Raji (cell line): Measurements from ENCODE around the gene RCAN1.

Experiments
- POLR2A ChIP-seq: IDR thresholded peaks from 2 replicates; pipeline ENCODE4 v1.6.1; 2011; ENCODE audit warnings: low read depth, low read length, control low read depth; ENCODE audit not compliant: insufficient read depth

Gene RCAN1

GRCh38 chr21:34593954-34594531 is 20.9 kb downstream of the RCAN1 start:
- no peak for TF ChIP-seq POLR2A

- no peak for TF ChIP-seq POLR2A
Measured at GRCh38 chr21:34593423-34593822, 21.5 kb downstream of the RCAN1 start.

GRCh38 chr21:34592120-34592955 is 22.6 kb downstream of the RCAN1 start:
- no peak for TF ChIP-seq POLR2A

- TF ChIP-seq POLR2A: no peak
Measured at GRCh38 chr21:34590520-34590919, 24.4 kb downstream of the RCAN1 start.

- no peak for TF ChIP-seq POLR2A
Measured at GRCh38 chr21:34589511-34590282, 25.2 kb downstream of the RCAN1 start.

GRCh38 chr21:34583926-34584563 is 30.9 kb downstream of the RCAN1 start:
- no peak for TF ChIP-seq POLR2A

- TF ChIP-seq POLR2A: no peak
Measured at GRCh38 chr21:34582506-34583150, 32.3 kb downstream of the RCAN1 start.

GRCh38 chr21:34580181-34580700 is 34.7 kb downstream of the RCAN1 start:
- no peak for TF ChIP-seq POLR2A

- TF ChIP-seq POLR2A: no peak
Measured at GRCh38 chr21:34579411-34579810, 35.5 kb downstream of the RCAN1 start.

- TF ChIP-seq POLR2A: no peak
Measured at GRCh38 chr21:34576041-34576511, 38.8 kb downstream of the RCAN1 start.

- no peak for TF ChIP-seq POLR2A
Measured at GRCh38 chr21:34574601-34575529, 40.0 kb downstream of the RCAN1 start.

GRCh38 chr21:34571994-34572393 is 42.9 kb downstream of the RCAN1 start:
- no peak for TF ChIP-seq POLR2A

- TF ChIP-seq POLR2A: no peak
Measured at GRCh38 chr21:34570313-34570712, 44.6 kb downstream of the RCAN1 start.
